HG03135 (cell line): Measurements from ENCODE around the gene PPIL6.
A peak's percentile ranks its signal among the peaks of the same experiment; 100 is the strongest.

Experiments used
- ATAC-seq: cut with Tn5 transposase; IDR thresholded peaks from one replicate; pipeline ENCODE4 v1.9.1; 2021; ENCODE audit warnings: mild to moderate bottlenecking, moderate library complexity; ENCODE audit not compliant: unreplicated experiment

PPIL6 gene

DNA sequence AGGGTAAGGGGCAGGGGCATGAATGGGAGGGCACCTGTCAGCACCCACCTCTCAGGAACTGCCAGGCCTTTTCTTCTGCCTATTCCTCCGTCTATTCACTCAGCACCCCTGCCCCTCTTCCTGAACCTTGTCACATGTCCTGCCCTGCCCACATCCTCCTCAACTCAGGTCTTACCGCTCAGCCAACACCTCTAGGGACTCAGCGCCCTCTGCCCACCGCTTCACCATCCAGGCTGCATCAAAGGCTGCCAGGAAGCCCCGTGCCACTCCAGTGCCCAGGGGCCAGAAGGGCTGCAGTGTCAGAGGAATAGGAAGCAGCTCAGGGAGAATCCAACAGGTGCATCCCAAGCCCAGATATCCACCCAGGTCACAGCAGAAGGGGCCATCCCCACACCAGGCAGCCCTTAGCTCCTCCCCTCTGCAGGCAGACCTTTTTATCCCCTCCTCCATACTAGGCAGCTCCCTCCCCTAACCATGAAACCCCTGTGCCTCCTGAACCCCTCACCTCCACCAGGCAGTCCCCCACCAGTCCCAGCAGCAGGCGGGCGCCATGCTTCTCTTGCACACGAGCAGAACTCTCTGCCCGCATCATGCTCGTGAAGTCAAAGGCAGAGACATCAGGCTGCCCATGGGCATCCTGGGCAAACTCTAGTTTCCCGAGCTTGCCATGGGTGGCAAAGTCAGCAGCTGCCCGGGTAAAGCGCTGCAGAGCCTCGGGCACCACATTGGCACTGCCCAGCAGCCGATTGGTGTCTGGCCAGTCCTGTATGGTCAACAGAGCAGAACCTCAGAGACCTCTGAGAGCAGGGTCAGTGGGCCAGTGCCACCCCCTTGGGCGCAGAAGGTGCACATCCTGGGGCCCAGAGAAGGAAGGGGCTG is 9.6 kb upstream of the PPIL6 start:
- ATAC-seq: no peak

DNA sequence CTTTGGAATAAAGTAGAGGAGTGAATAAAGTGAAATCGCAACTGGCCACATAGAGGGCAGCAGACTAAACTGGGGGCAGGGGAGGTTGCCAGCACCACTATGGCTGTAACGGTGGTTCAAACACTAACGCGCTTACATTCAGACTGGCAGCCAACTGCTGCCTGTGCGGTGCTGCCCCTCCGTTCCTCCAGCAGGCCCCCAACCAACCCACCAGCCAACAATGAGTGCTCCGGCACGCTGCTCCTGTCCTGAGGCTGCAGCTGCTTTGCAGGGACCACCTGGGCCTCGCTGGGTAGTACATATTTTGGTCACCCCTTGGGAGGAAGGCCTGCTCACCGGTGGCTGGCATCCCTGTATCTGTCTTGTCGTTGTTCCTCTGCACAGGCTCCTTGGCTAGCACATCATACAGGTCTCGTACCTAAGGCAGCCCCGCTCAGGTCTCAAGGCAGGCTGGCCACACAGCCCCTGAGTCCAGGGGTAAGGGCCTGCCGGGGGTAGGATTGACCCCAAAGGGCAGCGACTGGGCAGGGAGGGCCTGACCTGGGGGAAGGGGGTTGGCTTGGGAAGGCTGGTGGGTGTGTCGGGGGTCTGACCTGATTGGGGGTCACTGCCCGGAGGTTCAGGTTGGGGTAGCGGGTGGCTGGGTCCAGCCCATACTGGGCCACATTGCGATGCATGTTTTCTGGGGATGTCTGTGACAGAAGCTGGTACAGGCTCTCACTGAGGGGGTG is 8.8 kb upstream of the PPIL6 start:
- ATAC-seq: no peak

DNA sequence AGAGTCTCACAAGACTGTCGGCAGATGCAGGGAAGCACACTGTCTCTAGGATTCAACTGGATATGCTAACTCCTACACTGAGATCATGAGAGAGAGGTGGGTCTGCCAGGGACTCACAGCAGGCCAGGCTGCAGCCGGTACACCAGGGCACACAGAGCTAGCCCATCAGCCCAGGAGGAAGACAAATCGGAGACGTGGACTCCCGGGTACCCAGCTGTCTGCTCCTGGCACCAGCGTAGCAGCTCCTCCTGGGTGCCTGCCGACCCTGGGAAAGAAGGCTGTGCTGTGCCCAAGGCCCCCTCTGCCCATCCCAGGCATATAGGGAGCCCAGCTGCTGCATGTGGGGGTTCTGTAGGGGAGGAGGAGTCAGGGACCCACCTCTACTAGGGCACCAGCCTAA is 8.2 kb upstream of the PPIL6 start:
- ATAC-seq: no peak

- ATAC-seq: no peak
Observed at GRCh38 chr6:109447878-109448555, 7.6 kb upstream of the PPIL6 start.

DNA sequence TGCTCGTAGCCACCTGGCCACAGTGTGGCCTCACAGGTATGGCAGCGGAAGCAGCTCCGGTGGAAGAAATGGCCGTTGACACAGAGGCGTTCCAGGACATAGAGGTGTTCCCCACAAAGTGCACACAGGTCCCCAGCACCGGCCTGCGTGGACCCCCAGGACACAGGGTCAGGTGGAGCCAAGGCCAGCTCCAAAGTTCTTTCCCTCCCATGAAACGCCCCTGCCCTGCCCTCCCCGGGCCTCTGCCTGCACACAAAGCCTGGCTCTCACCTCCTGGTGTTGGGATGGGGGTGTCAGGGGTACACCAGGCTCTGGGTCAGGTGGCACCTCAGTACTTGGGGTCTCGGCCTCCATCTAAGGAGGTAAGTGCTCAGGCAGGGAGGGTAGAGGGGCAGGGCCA is 6.7 kb upstream of the PPIL6 start:
- no peak for ATAC-seq

DNA sequence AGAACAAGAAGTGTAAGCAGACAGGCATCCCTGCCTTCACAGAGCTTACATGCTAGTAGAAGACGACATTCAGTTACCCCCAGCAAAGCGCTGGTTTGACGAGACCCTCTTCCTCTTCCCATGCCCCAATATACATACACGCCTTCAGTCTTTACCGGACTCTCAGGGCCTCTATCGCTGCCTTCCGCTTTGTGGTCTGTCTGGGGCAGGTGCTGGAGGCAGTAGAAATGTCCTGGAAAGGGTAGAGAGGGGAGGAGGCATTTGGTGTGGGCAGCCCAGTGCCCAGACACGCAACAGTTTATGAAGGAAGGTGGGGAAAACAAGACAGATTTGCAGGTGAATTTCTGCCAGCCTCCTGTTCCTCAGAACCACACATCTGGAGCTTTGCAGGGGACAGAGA is 6.1 kb upstream of the PPIL6 start:
- ATAC-seq: no peak

GRCh38 chr6:109446072-109446471 is 5.6 kb upstream of the PPIL6 start:
- ATAC-seq: no peak

DNA sequence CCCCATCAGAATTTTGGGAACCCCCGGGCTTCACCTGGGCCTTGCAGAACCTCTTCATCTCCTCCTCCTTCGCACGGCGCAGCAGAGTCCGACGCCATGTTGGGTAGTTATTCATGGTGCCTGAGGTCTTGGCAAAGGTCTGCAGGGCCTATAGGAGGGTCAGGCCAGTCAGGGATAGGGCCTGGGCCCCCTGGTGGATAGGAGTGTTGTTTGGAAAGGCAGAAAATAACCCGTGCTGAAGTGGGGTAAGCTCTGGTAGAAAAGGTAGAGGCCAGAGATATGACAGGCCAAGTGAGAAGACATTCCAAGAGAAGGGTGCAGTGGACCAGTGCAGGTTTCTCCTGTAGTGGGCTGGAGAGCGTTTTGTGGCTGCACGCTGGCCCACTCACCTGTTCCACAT is 5.0 kb upstream of the PPIL6 start:
- no peak for ATAC-seq

GRCh38 chr6:109443425-109443950 is 3.1 kb upstream of the PPIL6 start:
- ATAC-seq: no peak

DNA sequence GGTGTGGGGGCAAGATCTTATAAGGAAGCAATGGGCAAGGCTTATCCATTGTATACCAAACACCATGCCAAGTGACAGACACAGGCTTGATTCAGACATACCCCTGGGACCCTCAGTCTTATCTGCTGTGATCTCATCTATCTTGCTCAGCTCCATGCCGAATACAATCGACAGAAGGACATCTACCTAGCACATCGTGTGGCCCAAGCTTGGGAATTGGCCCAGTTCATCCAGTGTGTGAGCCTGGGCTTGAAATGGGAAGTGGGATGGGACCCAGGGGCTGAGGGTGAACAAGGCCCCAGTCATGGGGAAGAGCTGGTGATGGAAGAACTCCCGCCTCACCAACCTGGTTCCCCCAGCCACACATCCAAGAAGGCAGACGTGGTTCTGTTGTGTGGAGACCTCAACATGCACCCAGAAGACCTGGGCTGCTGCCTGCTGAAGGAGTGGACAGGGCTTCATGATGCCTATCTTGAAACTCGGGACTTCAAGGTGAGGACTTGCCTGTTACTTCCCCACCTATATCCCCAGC is 2.0 kb upstream of the PPIL6 start:
- no peak for ATAC-seq

GRCh38 chr6:109441069-109441816 is 815 bp upstream of the PPIL6 start:
- ATAC-seq: peak; percentile 20

DNA sequence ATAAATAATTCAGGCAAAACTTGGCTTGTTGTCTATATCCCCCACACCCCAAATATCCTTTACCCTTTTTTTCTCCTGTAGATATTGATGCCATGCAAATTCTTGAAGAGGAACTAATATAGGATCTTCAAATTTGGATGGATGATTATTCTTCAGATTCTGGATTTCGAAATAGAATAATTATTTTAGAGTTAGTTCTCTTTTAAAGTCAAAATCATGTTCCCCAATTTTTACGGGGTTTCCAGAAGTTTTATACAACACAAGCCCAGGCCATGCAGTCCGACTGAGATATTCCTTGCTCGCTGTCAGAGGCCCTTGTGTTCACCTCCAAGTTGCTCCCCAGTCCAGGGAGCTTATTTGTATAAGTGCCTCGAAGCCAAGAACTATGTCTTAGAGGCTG is 4.4 kb downstream of the PPIL6 start:
- no peak for ATAC-seq

DNA sequence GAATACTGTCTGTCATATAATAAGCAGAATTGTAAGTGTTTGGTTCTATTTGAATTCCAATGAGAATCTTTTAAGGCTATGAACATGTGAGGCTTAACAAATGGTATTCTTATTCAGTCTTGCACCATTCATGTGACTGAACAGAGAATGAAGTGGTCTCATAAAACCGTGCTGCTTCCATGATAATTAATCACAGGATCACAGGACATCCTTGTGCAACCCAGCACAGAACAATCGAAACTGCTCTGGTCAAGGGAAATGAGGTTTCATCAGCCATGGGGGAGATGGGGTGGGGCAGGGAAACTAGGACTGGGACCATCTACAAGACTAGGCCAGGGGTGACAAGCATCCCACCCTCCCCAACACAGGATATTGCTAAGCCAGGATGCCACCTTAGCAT is 6.0 kb downstream of the PPIL6 start:
- ATAC-seq: no peak

DNA sequence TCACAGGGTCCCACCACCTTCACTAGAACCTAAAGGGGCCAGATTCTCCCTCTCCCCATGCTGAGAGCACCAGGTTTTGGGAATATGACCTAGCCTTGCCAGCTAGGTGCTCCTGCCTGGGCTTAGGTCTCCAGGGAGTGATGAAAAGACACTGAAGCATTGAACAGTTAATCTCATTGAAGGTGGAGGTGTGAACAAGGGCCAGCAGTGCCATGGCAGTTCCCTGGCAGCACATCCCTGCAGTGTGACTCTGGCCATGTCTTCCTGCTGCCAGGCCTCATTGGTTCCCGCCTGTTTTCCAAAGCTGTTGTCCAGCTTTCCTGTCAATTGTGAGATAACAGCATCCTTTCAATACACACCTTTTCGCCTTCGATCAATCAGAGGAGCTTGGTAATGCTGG is 10.9 kb downstream of the PPIL6 start:
- ATAC-seq: no peak

DNA sequence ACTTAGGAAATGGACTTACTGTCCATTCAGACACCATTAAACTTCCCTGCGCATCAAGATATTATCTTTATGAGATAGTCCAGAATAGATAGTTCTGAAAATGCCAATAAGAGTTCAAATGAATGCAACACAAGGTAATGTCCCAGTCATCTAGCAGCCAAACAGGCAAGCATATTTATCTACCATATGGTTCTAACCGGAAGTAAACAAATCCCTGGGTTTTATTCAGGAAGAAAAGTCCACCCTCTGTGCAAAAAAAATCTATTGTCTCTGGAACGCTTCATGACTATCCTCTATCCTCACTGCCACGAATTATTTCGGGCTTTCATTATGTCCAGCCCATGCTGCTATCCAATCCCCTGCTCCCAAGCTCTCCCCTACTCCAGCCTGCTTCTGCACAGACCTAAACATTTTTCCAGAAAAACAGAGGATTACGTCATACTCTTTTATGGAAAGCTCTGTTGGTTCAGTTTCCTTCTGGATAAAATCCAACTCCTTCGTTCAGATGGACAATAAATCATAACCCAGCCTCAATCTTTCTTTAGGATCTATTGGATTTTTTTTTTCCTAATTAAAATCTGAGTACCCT is 11.4 kb downstream of the PPIL6 start:
- ATAC-seq: no peak

- ATAC-seq: no peak
Observed at GRCh38 chr6:109424946-109425345, 15.5 kb downstream of the PPIL6 start.

GRCh38 chr6:109421184-109421583 is 19.2 kb downstream of the PPIL6 start:
- ATAC-seq: no peak

GRCh38 chr6:109420751-109421150 is 19.7 kb downstream of the PPIL6 start:
- no peak for ATAC-seq

DNA sequence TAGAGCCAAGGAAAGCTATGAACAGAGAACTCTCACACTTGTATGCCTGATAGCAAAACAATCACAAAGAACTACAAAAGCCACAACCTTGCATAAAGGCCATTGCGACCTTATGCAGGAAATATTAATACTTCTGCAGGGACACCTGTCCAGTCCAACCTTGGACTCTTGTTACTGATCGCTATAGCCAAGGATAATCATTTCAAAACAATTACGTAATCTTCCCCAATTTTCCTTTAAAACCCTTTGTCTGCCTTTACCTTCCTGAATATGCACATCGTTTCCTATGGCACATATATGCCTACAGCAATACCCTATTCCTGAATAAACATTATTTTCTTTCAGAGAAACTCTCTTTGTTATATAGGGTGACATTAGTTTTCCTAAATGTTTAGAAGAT is 22.8 kb downstream of the PPIL6 start:
- no peak for ATAC-seq

- ATAC-seq: no peak
Observed at GRCh38 chr6:109411034-109411433, 29.4 kb downstream of the PPIL6 start.
